Measurements from ENCODE around the gene RINL. TPM values are rescaled to one million over a fixed set of nuclear protein-coding genes. Genes with fewer than 3 reads are reported as not detected.
"Not testable (repeated sequence)": the region's sequence is repeated elsewhere in the genome, so short reads cannot be mapped to it uniquely, and the experiment has no call there.

The RINL gene
- polyA plus RNA-seq, 10 donors = 7.3 to 12.5 (median 9.9) TPM

- DNase-seq = no peak
Observed at GRCh38 chr19:38878575-38879399, 712 bp upstream of the RINL start.

GRCh38 chr19:38875656-38876395 lies 2.2 kb downstream of the RINL start:
- no peak for DNase-seq

- DNase-seq = not testable (repeated sequence)
Observed at GRCh38 chr19:38873400-38873799, 4.7 kb downstream of the RINL start.

- no peak for DNase-seq
Observed at GRCh38 chr19:38870612-38871011, 7.5 kb downstream of the RINL start.

GRCh38 chr19:38869836-38870607 lies 8.1 kb downstream of the RINL start:
- peak; percentile 45 to 86 (median 82) for DNase-seq

- no peak for DNase-seq
Observed at GRCh38 chr19:38869160-38869835, 8.8 kb downstream of the RINL start.

- no peak for DNase-seq
Observed at GRCh38 chr19:38868551-38868950, 9.5 kb downstream of the RINL start.

GRCh38 chr19:38867171-38867780 lies 10.8 kb downstream of the RINL start:
- peak in 1 of 3 donors; percentile 48 for DNase-seq

GRCh38 chr19:38862321-38863059 lies 15.6 kb downstream of the RINL start:
- peak; percentile 62 to 93 (median 86) for DNase-seq

- no peak for DNase-seq
Observed at GRCh38 chr19:38861368-38861767, 16.7 kb downstream of the RINL start.

- DNase-seq = not testable (repeated sequence)
Observed at GRCh38 chr19:38859631-38860204, 18.4 kb downstream of the RINL start.

GRCh38 chr19:38856813-38857212 lies 21.3 kb downstream of the RINL start:
- no peak for DNase-seq

- not testable (repeated sequence) for DNase-seq
Observed at GRCh38 chr19:38855751-38856150, 22.3 kb downstream of the RINL start.

- not testable (repeated sequence) for DNase-seq
Observed at GRCh38 chr19:38854961-38855360, 23.1 kb downstream of the RINL start.

- no peak for DNase-seq
Observed at GRCh38 chr19:38853214-38853613, 24.9 kb downstream of the RINL start.

GRCh38 chr19:38852231-38853044 lies 25.6 kb downstream of the RINL start:
- DNase-seq = peak; percentile 45 to 86 (median 71)

- DNase-seq = peak; percentile 95 to 98 (median 97)
Observed at GRCh38 chr19:38851622-38852230, 26.3 kb downstream of the RINL start.

GRCh38 chr19:38850976-38851621 lies 27.0 kb downstream of the RINL start:
- peak in 2 of 3 donors; percentile 25 to 76 for DNase-seq

Data from muscle of back (tissue), 11 donors.